Measurements from ENCODE around the gene TSPAN9.

GRCh38 chr12:3144495-3144894 lies 67.3 kb downstream of the TSPAN9 start:
- TF ChIP-seq CTCF (conservative IDR thresholded peaks at IDR 0.05) (no peak), EZH2 (IDR thresholded peaks at IDR 0.05; ENCODE audit: low read depth) (no peak)
